ENCODE results near the gene IL10RA.

- TF ChIP-seq EZH2 (IDR thresholded peaks at IDR 0.05) (no peak), POLR2AphosphoS5 (IDR thresholded peaks at IDR 0.05; ENCODE audit: borderline replicate concordance, low read depth, low read length) (no peak)
Measured at GRCh38 chr11:117993988-117994745, 8.0 kb downstream of the IL10RA start.

Measured in SK-N-MC (cell line).